GM19240 (cell line): ENCODE results near the gene FADS6.
A peak's percentile ranks its signal among the peaks of the same experiment; 100 is the strongest.

Experiments
- DNase-seq: peaks from one replicate; pipeline ENCODE4 v3.0.0; 2011; ENCODE audit warnings: low spot score; ENCODE audit not compliant: insufficient read length

The FADS6 gene

GRCh38 chr17:74852237-74853047 lies 41.0 kb downstream of the FADS6 start:
- peak; percentile 74 for DNase-seq

- no peak for DNase-seq
These were observed 41.7 kb downstream of the FADS6 start for GRCh38 chr17:74851612-74852236.

GRCh38 chr17:74850914-74851313 lies 42.5 kb downstream of the FADS6 start:
- no peak for DNase-seq

GRCh38 chr17:74850310-74850709 lies 43.1 kb downstream of the FADS6 start:
- no peak for DNase-seq

- DNase-seq: no peak
These were observed 44.6 kb downstream of the FADS6 start for GRCh38 chr17:74848656-74849399.

GRCh38 chr17:74846621-74847020 lies 46.8 kb downstream of the FADS6 start:
- DNase-seq: no peak

GRCh38 chr17:74843352-74843627 lies 50.1 kb downstream of the FADS6 start:
- DNase-seq: no peak

GRCh38 chr17:74842599-74843351 lies 50.7 kb downstream of the FADS6 start:
- DNase-seq: no peak

GRCh38 chr17:74842146-74842598 lies 51.3 kb downstream of the FADS6 start:
- no peak for DNase-seq

- DNase-seq: no peak
These were observed 52.3 kb downstream of the FADS6 start for GRCh38 chr17:74840989-74841666.

- no peak for DNase-seq
These were observed 53.2 kb downstream of the FADS6 start for GRCh38 chr17:74839990-74840852.

- DNase-seq: no peak
These were observed 55.2 kb downstream of the FADS6 start for GRCh38 chr17:74838274-74838673.

GRCh38 chr17:74836691-74837467 lies 56.6 kb downstream of the FADS6 start:
- DNase-seq: no peak

GRCh38 chr17:74836191-74836590 lies 57.2 kb downstream of the FADS6 start:
- no peak for DNase-seq

GRCh38 chr17:74833501-74834377 lies 59.7 kb downstream of the FADS6 start:
- DNase-seq: peak; percentile 51

GRCh38 chr17:74832421-74832820 lies 61.0 kb downstream of the FADS6 start:
- DNase-seq: no peak

- no peak for DNase-seq
These were observed 61.8 kb downstream of the FADS6 start for GRCh38 chr17:74831444-74832146.

GRCh38 chr17:74830861-74831260 lies 62.6 kb downstream of the FADS6 start:
- DNase-seq: no peak
